ENCODE results near the gene ZFX. TPM values are rescaled to one million over a fixed set of nuclear protein-coding genes. Genes with fewer than 3 reads are reported as not detected.

The ZFX gene
- total and polyA plus RNA-seq, 10 of the 15 experiments (the other 5 are each of a cell fraction or from before 2014, with no cell fraction given): 6.8 to 40.9 (median 24.6) TPM

DNA sequence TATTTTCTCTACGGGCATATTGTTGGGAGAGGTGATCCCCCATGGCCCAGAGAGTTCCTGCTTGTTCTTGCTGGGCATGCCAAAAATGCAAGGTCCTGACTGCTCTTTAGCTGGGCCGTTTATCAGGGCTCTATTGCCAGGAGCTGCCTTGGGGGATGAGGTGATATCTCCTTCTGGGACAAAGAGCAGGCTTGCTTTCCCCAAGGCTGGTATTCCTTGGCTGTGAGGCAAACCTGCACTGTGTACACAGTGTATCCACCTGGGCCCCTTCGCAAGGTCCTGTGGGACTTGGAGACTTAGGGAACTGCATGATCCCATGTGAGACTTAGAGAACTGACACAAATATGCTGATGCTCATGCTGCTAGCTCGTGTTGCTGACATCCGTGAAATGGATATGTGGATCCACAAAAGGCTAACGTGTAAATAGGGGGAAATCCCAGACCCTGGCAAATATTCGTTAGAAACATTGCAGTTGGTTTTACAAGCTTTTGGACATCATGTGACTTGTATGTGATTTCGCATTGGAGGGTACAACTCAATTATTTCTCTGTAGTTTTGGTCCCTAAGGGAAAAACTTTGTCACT is 24.4 kb upstream of the ZFX start (continued):
- TF ChIP-seq, protein P1, sequence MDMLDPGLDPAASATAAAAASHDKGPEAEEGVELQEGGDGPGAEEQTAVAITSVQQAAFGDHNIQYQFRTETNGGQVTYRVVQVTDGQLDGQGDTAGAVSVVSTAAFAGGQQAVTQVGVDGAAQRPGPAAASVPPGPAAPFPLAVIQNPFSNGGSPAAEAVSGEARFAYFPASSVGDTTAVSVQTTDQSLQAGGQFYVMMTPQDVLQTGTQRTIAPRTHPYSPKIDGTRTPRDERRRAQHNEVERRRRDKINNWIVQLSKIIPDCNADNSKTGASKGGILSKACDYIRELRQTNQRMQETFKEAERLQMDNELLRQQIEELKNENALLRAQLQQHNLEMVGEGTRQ (IDR thresholded peaks at IDR 0.05; ENCODE audit: borderline replicate concordance, low read depth, low read length): no peak
- no peak for TF ChIP-seq SP1 (IDR thresholded peaks at IDR 0.05; ENCODE audit: low read depth, low read length)

DNA sequence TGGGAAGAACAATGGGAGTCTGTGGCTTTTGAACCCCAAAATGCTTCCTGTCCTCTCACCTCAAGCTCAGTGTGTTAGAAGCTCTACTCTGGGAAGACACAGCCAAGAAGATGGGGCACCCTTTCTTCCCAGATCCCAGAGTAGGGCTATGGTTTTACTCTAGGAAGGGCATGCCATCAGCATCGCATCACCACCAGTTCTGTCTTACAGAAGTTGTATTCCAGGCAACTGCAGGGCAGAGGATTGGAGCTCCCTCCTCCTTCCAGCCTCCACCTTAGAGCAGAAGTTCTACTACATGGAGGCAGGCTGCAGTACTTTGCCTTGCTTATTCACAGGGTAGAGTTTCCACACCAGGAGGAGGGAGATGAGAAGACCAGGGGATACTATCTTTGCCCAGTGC is 18.1 kb upstream of the ZFX start:
- Histone ChIP-seq H3K4me3 (no peak overlapping the region), H3K9me3 (replicated peaks; ENCODE audit: control insufficient read depth, insufficient read depth, low read length) (no peaks in the 10 kb centered on the region), H3K4me2 (ENCODE audit: control insufficient read depth, insufficient read depth) (no peak overlapping the region), H3K4me1 (ENCODE audit: control insufficient read depth, insufficient read depth, low read length) (no peaks in the 10 kb centered on the region), H3K9ac (ENCODE audit: control insufficient read depth, insufficient read depth, low read length) (no peak overlapping the region), H3K79me2 (ENCODE audit: control insufficient read depth, insufficient read depth, low read length) (no peaks in the 10 kb centered on the region), H3K27me3 (replicated peaks in 1 of 2; ENCODE audit: control insufficient read depth in 2 of 2, insufficient read depth in 2 of 2, low read length in 1 of 2) (peaks cover 0 to 2% of the 10 kb centered on the region in 2 experiments; a peak in 1 of 4 replicates), H2AFZ (ENCODE audit: control insufficient read depth, low read depth, low read length) (no peak overlapping the region), H3K36me3 (ENCODE audit: control insufficient read depth in 2 of 2, insufficient read depth in 2 of 2, low read length in 1 of 2) (no peaks in the 10 kb centered on the region), H4K20me1 (ENCODE audit: control insufficient read depth, insufficient read depth) (no peaks in the 10 kb centered on the region), H3K27ac (ENCODE audit: control insufficient read depth, insufficient read depth) (no peak overlapping the region)
- TF ChIP-seq NFYA (IDR thresholded peaks at IDR 0.05; ENCODE audit: borderline replicate concordance, low read depth, low read length) (no peak), ZNF384 (IDR thresholded peaks at IDR 0.05; ENCODE audit: borderline replicate concordance, low read depth, low read length) (no peak), YY1 (IDR thresholded peaks at IDR 0.05; ENCODE audit: low read depth, low read length) (no peak), IRF4 (IDR thresholded peaks at IDR 0.05; ENCODE audit: low read depth, low read length) (no peak), ZSCAN29 (IDR thresholded peaks at IDR 0.05) (no peak), HDGF (IDR thresholded peaks at IDR 0.05) (no peak), JUNB (IDR thresholded peaks at IDR 0.05) (no peak), SRF (IDR thresholded peaks at IDR 0.05; ENCODE audit: low read depth in 2 of 2, low read length in 2 of 2) (no peak), KAT2A (conservative IDR thresholded peaks at IDR 0.05; ENCODE audit: control insufficient read depth, low read depth, low read length) (no peak), TARDBP (IDR thresholded peaks at IDR 0.05; ENCODE audit: borderline replicate concordance) (no peak), POU2F2 (IDR thresholded peaks at IDR 0.05; ENCODE audit: borderline replicate concordance, low read depth, low read length) (no peak)
- TF ChIP-seq, protein P2, sequence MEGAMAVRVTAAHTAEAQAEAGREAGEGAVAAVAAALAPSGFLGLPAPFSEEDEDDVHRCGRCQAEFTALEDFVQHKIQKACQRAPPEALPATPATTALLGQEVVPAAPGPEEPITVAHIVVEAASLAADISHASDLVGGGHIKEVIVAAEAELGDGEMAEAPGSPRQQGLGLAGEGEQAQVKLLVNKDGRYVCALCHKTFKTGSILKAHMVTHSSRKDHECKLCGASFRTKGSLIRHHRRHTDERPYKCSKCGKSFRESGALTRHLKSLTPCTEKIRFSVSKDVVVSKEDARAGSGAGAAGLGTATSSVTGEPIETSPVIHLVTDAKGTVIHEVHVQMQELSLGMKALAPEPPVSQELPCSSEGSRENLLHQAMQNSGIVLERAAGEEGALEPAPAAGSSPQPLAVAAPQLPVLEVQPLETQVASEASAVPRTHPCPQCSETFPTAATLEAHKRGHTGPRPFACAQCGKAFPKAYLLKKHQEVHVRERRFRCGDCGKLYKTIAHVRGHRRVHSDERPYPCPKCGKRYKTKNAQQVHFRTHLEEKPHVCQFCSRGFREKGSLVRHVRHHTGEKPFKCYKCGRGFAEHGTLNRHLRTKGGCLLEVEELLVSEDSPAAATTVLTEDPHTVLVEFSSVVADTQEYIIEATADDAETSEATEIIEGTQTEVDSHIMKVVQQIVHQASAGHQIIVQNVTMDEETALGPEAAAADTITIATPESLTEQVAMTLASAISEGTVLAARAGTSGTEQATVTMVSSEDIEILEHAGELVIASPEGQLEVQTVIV (IDR thresholded peaks at IDR 0.05; ENCODE audit: borderline replicate concordance, partially characterized antibody): no peak
- TF ChIP-seq, protein P3, sequence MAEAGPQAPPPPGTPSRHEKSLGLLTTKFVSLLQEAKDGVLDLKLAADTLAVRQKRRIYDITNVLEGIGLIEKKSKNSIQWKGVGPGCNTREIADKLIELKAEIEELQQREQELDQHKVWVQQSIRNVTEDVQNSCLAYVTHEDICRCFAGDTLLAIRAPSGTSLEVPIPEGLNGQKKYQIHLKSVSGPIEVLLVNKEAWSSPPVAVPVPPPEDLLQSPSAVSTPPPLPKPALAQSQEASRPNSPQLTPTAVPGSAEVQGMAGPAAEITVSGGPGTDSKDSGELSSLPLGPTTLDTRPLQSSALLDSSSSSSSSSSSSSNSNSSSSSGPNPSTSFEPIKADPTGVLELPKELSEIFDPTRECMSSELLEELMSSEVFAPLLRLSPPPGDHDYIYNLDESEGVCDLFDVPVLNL (IDR thresholded peaks at IDR 0.05; ENCODE audit: low read depth, low read length): no peak
- TF ChIP-seq, protein P4, sequence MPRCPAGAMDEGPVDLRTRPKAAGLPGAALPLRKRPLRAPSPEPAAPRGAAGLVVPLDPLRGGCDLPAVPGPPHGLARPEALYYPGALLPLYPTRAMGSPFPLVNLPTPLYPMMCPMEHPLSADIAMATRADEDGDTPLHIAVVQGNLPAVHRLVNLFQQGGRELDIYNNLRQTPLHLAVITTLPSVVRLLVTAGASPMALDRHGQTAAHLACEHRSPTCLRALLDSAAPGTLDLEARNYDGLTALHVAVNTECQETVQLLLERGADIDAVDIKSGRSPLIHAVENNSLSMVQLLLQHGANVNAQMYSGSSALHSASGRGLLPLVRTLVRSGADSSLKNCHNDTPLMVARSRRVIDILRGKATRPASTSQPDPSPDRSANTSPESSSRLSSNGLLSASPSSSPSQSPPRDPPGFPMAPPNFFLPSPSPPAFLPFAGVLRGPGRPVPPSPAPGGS (IDR thresholded peaks at IDR 0.05; ENCODE audit: borderline replicate concordance, insufficient read depth, low read depth, low read length, poor library complexity, severe bottlenecking): no peak
- no peak for DNase-seq (ENCODE audit: low read depth, low spot score)
- ChIA-PET POLR2A (no interaction called here), SMC1A (ENCODE audit: uncharacterized antibody, unreplicated experiment) (no interaction called here), CTCF (interaction anchor here (0.6 kb wide), 1 partner anchor 545 kb away, joined by 3 read pairs; no protein-coding TSS in a partner anchor), RAD21 (ENCODE audit: unreplicated experiment) (interaction anchor here (0.6 kb wide), 1 partner anchor 111 kb away, joined by 3 read pairs; no protein-coding TSS in a partner anchor)
- WGBS (ENCODE audit: insufficient coverage, insufficient replicate concordance, low lambda C conversion rate, missing lambda C conversion rate): 91% methylated on average over 1 of the region's 1 CpG
- no peak for FAIRE-seq
- no peak for ATAC-seq
- intact Hi-C loops (cut with micrococcal nuclease; ENCODE audit: unreplicated experiment) (no loop called here), in situ Hi-C loops (cut with MboI) (no loop called here)
- BruUV-seq (replicated peaks): no TSS peak
